Stimulated activated CD8-positive, alpha-beta memory T cell treated with anti-CD3 and anti-CD28 coated beads, Interleukin-4, amount 100 ng/mL, for 48 hours (primary cell): ENCODE measurements around the gene FRMD4A.
"Not testable (repeated sequence)": the region's sequence is repeated elsewhere in the genome, so short reads cannot be mapped to it uniquely, and the experiment has no call there.

ENCODE experiments used
- DNase-seq: peaks from one replicate; pipeline ENCODE4 v3.0.0-alpha.2; 2020

FRMD4A gene

GRCh38 chr10:13936826-13937225 is 393.9 kb downstream of the FRMD4A start:
- DNase-seq = no peak

GRCh38 chr10:13930120-13930519 is 400.6 kb downstream of the FRMD4A start:
- DNase-seq = no peak

- no peak for DNase-seq
Measured at GRCh38 chr10:13928451-13928850, 402.3 kb downstream of the FRMD4A start.

DNA sequence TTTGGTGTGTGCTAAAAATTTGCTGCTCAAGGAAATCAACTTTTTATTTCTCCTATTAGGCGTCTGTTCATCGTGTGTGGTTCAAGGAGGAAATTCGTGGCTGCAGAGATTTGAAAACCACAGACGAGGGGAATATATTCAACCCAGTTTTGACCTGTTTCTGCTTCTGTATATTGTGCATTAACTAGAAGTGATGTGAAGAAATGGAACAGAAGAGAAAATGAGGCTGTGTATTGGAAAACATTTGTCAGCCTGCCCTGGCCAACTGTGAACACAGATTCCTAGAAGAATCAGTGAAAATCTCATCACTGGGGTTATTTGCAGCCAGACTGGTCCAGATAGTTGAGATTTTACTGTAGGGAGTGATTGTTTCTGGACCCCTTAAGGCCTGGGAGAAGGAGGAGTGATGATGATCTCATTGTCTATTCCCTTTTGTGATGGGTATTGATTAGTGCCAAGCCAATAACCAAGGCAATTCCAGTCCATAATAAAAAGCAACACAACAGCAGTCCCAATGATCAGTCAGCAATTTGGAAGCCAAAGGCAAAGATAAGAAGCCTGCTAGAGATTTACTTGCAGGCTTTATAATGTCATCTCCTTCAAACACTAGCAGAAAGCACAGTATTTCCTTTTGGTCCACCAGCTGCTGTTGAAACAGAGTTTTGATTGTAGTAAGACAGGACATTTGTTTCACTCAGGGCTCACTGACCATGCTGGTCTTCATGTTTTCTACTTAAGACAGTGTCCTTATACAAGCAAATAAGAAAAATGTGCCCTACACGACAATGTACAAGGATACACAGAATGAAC is 404.5 kb downstream of the FRMD4A start:
- DNase-seq = no peak

DNA sequence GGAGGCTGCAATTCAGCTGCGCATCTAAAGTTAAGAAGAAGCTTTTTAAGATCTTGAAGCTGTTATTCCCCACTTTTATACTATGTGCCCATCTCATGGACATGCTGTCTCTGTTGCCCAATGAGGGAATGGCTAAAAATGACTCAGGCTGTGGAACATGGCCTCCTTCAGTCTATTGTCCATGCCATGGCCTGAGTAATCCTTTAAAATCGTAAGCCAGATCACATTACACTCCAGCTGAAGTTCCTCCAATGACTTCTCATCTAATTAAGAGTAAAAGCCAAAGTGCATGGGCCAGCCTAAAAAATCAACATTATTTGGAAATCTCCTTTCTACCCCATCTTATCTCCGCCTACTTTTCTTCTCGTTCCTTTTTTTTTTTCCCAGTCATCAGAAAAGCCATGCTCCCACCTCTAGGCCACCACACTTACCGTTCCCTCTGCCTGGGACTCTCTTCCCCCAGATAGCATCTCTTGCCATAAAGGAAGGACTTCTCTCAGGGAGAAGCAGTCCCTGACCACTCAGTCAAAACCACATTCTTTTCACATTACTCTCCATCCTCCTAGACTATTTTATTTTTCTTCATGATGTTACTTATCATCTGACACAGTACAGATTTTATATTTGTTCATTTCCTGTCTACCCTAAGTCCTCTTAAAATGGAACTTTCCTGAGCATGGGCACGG is 406.5 kb downstream of the FRMD4A start:
- no peak for DNase-seq

DNA sequence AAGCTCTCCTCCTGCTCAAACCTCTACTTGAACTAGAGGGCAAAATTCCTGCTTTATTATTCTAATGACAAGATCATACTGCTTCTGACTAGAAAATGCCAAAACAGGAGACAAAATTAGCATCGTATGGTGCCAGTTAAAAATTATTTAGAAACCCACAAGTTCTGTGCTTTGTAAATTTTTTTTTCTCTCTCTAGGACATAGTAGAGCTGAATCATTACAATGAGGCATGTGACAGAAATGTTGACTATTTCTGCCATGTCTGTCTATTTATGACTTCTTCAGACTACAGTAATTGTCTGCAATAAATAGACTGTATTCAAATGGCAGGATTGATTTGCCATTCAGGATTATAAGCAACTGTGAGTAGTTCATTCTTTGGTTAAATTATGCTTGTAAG is 408.1 kb downstream of the FRMD4A start:
- DNase-seq = no peak

GRCh38 chr10:13921941-13922340 is 408.8 kb downstream of the FRMD4A start:
- DNase-seq = no peak

GRCh38 chr10:13921131-13921530 is 409.6 kb downstream of the FRMD4A start:
- not testable (repeated sequence) for DNase-seq

GRCh38 chr10:13920465-13920864 is 410.3 kb downstream of the FRMD4A start:
- no peak for DNase-seq

- DNase-seq = no peak
Measured at GRCh38 chr10:13920031-13920430, 410.7 kb downstream of the FRMD4A start.

- DNase-seq = no peak
Measured at GRCh38 chr10:13917791-13918190, 412.9 kb downstream of the FRMD4A start.

- DNase-seq = no peak
Measured at GRCh38 chr10:13916384-13916947, 414.3 kb downstream of the FRMD4A start.

GRCh38 chr10:13915710-13916109 is 415.0 kb downstream of the FRMD4A start:
- no peak for DNase-seq

DNA sequence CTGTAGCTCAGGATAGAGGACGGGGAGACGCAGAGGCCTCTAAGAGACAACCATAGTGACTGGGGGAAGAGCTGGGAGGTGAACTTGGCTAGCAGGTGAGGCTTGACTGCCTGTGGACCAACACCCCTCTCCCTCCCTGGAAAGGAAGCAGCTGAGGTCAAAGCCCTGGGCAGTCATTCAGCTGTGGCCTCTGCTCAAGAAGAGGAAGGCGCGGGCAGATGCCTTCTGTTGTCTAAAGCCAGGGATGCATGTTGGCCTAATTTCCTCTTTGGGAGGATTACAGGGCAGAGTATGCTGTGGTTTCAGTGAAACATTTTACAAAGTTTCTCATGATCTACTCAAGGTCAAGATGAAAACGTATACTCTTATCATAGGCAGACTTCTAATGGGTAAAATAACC is 416.8 kb downstream of the FRMD4A start:
- no peak for DNase-seq

DNA sequence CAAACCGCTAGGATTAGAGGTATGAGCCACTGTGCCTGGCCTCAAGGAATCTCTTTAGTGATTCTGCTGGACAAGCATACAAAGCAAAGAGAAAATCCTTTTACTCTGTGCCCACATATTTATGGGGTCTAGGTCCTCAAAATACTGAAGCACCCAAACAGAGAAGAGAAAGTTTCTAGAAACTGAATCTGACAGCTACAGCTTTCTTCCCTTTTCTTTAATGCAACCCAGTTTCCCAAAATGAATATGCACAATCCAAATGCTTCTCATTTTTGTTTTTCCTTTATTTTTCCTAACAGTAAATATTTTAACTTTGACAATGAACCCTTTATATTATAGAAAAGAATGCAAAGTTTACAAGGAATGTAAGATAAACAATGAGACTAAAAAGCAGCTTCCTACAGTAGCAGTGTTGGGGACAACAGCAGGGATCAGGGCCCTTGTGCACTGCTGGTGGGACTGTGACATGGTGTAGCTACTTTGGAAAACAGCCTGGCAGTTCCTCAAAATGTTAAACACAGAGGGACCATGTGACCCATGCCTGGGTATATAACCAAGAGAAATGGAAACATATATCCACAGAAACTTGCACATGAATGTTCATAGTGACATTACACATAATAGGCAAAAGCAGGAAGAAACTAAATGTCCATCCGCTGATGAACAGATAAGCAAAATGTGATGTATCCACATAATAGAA is 418.8 kb downstream of the FRMD4A start:
- no peak for DNase-seq

- no peak for DNase-seq
Measured at GRCh38 chr10:13909516-13910258, 421.0 kb downstream of the FRMD4A start.

DNA sequence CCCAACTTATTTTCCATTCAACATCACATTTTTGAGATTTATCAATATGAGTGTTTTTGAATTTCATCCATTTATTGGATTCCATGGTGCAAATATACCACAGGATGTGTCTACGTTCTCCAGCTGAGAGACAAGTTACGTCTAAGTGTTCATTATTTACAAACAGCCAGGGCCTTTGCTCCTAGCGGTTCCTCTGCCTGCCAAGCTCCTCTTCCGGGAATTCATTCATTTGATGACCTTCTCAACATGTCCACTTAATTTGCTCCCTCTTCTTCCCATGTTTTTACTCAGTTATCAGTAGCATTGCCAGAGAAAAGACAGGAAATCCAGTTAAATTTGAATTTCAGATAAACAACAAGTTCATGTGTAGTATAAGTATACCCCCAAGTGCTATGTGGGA is 422.2 kb downstream of the FRMD4A start:
- no peak for DNase-seq

GRCh38 chr10:13907570-13907969 is 423.2 kb downstream of the FRMD4A start:
- DNase-seq = no peak

- DNase-seq = no peak
Measured at GRCh38 chr10:13905281-13905680, 425.4 kb downstream of the FRMD4A start.

- DNase-seq = no peak
Measured at GRCh38 chr10:13904064-13904463, 426.7 kb downstream of the FRMD4A start.

DNA sequence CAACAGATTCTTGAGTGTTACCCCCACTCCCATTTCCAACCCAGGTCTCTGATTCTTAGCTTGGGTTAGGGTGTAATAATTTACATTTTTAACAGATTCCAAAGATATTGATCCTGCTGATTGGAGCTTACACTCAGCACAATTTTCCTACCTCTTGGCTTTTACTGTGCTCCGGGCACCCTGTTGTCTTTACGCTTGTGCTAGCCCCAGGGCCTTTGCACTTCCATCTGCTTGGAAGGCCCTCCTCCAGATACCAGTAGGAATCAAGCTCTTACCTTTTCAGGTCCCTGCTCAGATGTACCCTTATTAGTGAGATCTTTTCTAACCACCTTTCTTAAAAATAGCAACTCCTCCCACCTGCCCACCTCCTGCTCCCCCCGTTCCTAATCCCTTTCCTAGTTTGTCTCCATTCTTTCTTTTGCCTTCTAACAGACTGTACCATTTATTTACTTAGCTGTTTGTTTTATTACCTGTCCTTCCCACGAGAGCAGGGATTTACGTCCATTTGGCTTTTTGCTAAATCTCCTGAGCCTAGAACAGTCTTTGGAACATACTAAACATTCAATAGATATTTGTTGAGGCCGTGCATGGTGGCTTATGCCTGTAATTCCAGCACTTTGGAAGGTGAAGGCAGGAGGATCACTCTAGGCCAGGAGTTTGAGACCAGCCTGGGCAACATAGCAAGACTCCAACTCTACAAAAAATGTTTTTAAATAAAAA is 427.7 kb downstream of the FRMD4A start:
- DNase-seq = no peak

DNA sequence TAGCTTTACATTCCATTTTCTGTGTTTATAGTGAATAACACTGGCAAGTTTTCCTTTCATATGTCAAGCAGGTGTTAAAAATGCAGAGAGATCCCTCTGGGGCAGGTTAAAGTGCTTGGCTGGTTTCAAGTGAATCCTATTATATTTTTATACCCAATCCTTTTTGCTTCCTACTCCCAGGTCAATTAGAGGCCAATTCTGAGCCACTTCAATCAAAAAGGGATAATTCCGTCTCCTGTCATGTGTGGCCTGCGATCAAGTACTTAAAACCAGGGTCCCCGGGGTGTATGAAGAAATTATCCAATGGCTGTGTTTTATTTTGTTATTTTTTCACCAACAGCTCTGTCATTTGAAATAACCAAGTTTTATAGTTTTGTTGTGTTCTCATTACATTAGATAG is 430.8 kb downstream of the FRMD4A start:
- DNase-seq = no peak
